ENCODE results near the gene PRRX2.

GRCh38 chr9:129640086-129640870 is 25.2 kb upstream of the PRRX2 start:
- TF ChIP-seq, protein P1, sequence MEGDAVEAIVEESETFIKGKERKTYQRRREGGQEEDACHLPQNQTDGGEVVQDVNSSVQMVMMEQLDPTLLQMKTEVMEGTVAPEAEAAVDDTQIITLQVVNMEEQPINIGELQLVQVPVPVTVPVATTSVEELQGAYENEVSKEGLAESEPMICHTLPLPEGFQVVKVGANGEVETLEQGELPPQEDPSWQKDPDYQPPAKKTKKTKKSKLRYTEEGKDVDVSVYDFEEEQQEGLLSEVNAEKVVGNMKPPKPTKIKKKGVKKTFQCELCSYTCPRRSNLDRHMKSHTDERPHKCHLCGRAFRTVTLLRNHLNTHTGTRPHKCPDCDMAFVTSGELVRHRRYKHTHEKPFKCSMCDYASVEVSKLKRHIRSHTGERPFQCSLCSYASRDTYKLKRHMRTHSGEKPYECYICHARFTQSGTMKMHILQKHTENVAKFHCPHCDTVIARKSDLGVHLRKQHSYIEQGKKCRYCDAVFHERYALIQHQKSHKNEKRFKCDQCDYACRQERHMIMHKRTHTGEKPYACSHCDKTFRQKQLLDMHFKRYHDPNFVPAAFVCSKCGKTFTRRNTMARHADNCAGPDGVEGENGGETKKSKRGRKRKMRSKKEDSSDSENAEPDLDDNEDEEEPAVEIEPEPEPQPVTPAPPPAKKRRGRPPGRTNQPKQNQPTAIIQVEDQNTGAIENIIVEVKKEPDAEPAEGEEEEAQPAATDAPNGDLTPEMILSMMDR (optimal IDR thresholded peaks at IDR 0.05 in 1 of 3, IDR thresholded peaks at IDR 0.05 in 1 of 3, conservative IDR thresholded peaks at IDR 0.05 in 1 of 3; ENCODE audit: extremely low read depth in 1 of 3, insufficient read depth in 2 of 3, low read length in 3 of 3): no peak
- no peak for TF ChIP-seq EZH2 (IDR thresholded peaks at IDR 0.05; ENCODE audit: low read length)
